Thyroid gland (tissue), 4 donors: ENCODE results near the gene SH3GLB1.

Experiments
- CTCF ChIP-seq, 6 experiments: fragments of 200-600 bp in 3 of 6; fragments of 450-650 bp in 3 of 6; sonication (generic) in 3 of 6; IDR thresholded peaks; one replicate each; pipeline ENCODE4 v1.5.1; 2016 to 2019; ENCODE audit warnings: antibody characterized with exemption in 6 of 6, mild to moderate bottlenecking in 2 of 6, inconsistent platforms in 1 of 6, moderate library complexity in 1 of 6
- POLR2A ChIP-seq, 2 donors: fragments of 450-650 bp; IDR thresholded peaks; one replicate each; pipeline ENCODE4 v1.6.1; 2017; ENCODE audit warnings: antibody characterized with exemption in 2 of 2, mild to moderate bottlenecking in 2 of 2, moderate library complexity in 1 of 2

GRCh38 chr1:86778569-86779239 lies 74.3 kb downstream of the SH3GLB1 start:
- TF ChIP-seq CTCF (IDR thresholded peaks at IDR 0.05) = no peak
- no peak for TF ChIP-seq POLR2A (IDR thresholded peaks at IDR 0.05)
